Stimulated activated CD8-positive, alpha-beta memory T cell treated with anti-CD3 and anti-CD28 coated beads, Interleukin-12 subunit alpha, Interleukin-12 subunit beta, amount 100 ng/mL, for 4 hours (primary cell): ENCODE results near the gene TMEM231.

Source experiments
- DNase-seq: peaks from one replicate; pipeline ENCODE4 v3.0.0-alpha.2; 2020; ENCODE audit warnings: low read depth

TMEM231 gene

DNA sequence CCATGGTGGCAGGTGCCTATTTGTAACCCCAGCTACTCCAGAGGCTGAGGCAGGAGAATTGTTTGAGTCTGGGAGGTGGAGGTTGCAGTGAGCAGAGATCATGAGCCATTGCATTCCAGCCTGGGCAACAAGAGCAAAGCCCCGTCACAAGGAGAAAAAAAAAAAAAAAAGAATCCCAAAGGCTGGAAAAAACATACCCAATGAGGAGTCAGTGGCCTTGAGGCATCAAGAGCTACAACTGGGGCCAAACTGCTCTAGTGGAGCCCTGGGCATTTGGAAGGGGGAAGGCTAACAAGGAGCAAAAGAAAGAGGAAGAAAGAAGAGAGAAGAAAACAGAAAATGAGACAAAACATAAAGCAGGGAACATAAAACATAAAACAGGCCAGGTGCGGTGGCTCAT lies 67.7 kb downstream of the TMEM231 start:
- no peak for DNase-seq
